AG08396 (cell line): ENCODE data around the gene CACNA2D3.
"Not testable (repeated sequence)": the region's sequence is repeated elsewhere in the genome, so short reads cannot be mapped to it uniquely, and the experiment has no call there.

ENCODE experiments used
- DNase-seq: peaks from one replicate; pipeline ENCODE4 v3.0.0; 2012; ENCODE audit warnings: low spot score, mixed read lengths

Gene CACNA2D3

GRCh38 chr3:54573858-54574257, 451.5 kb downstream of the CACNA2D3 start:
- no peak for DNase-seq

- DNase-seq, result no peak
Observed at GRCh38 chr3:54574906-54575617, 452.7 kb downstream of the CACNA2D3 start.

GRCh38 chr3:54575618-54575960, 453.2 kb downstream of the CACNA2D3 start:
- DNase-seq, result no peak

GRCh38 chr3:54577313-54577712, 455.0 kb downstream of the CACNA2D3 start:
- DNase-seq, result no peak

GRCh38 chr3:54578417-54578816, 456.1 kb downstream of the CACNA2D3 start:
- no peak for DNase-seq

GRCh38 chr3:54580453-54580852, 458.1 kb downstream of the CACNA2D3 start:
- no peak for DNase-seq

GRCh38 chr3:54582424-54582823, 460.1 kb downstream of the CACNA2D3 start:
- DNase-seq, result no peak

GRCh38 chr3:54591157-54591556, 468.8 kb downstream of the CACNA2D3 start:
- no peak for DNase-seq

GRCh38 chr3:54593653-54594052, 471.3 kb downstream of the CACNA2D3 start:
- no peak for DNase-seq

- no peak for DNase-seq
Observed at GRCh38 chr3:54596087-54596486, 473.7 kb downstream of the CACNA2D3 start.

GRCh38 chr3:54599716-54600115, 477.4 kb downstream of the CACNA2D3 start:
- no peak for DNase-seq

- no peak for DNase-seq
Observed at GRCh38 chr3:54600441-54601204, 478.3 kb downstream of the CACNA2D3 start.

- no peak for DNase-seq
Observed at GRCh38 chr3:54604495-54604894, 482.1 kb downstream of the CACNA2D3 start.

GRCh38 chr3:54608041-54608440, 485.7 kb downstream of the CACNA2D3 start:
- no peak for DNase-seq

GRCh38 chr3:54619053-54619452, 496.7 kb downstream of the CACNA2D3 start:
- no peak for DNase-seq

GRCh38 chr3:54619531-54619930, 497.2 kb downstream of the CACNA2D3 start:
- no peak for DNase-seq

GRCh38 chr3:54621184-54621583, 498.8 kb downstream of the CACNA2D3 start:
- no peak for DNase-seq

- DNase-seq, result no peak
Observed at GRCh38 chr3:54622678-54623077, 500.3 kb downstream of the CACNA2D3 start.

- DNase-seq, result no peak
Observed at GRCh38 chr3:54625805-54626787, 503.7 kb downstream of the CACNA2D3 start.

- no peak for DNase-seq
Observed at GRCh38 chr3:54628888-54629441, 506.6 kb downstream of the CACNA2D3 start.

GRCh38 chr3:54630101-54630623, 507.8 kb downstream of the CACNA2D3 start:
- no peak for DNase-seq

GRCh38 chr3:54631001-54631400, 508.6 kb downstream of the CACNA2D3 start:
- not testable (repeated sequence) for DNase-seq
